Astrocyte of the spinal cord (primary cell): ENCODE measurements around the gene ZNF410.
"Not testable (repeated sequence)": the region's sequence is repeated elsewhere in the genome, so short reads cannot be mapped to it uniquely, and the experiment has no call there.

ENCODE experiments used
- DNase-seq: peaks from one replicate; pipeline ENCODE4 v3.0.0; 2011; ENCODE audit warnings: low read depth, low spot score
- H3K4me3 ChIP-seq: 2 replicates; pipeline ENCODE4 v1.5.1; 2011; ENCODE audit warnings: low read depth, mild to moderate bottlenecking, low read length, moderate library complexity
- CTCF ChIP-seq: IDR thresholded peaks from 2 replicates; pipeline ENCODE4 v1.5.1; 2012; ENCODE audit warnings: low read depth, mild to moderate bottlenecking, low read length, inconsistent platforms
- in situ Hi-C: cut with HindIII; loops from 2 replicates; pipeline ENCODE4 v1.10.0; 2017; ENCODE audit warnings: low sequenced_read_pairs

ZNF410 gene

DNA sequence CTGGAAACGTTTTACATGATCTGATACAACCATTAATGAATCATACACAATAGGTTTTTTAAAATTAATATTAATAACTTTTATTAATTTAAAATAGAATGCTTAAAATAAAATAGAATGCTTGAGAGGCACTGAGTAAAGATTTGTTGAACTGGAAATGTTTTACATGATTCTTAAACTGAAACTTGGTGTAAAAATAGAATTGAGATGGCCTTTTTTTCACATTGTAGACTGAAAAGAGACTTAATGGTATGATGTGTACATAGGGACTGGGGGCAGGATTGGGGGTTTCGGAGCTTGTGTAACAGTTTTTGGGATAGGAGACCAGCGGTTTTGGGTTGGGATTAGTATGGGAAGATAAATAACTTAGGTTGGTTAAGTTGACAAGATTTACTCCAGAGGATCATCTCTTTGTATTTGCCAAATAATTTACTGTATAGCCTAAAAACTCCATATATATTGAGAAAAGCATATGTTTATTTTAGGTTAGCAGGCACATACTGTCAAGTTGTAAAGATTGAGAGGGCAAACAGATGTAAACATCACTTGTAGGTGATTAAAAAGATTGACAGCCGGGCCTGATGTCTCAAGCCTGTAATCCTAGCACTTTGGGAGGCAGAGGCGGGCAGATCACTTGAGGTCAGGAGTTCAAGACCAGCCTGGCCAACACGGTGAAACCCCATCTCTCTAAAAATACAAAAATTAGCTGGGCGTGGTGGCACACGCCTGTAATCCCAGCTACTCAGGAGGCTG lies 2.0 kb upstream of the ZNF410 start:
- no peak overlapping the region for H3K4me3 ChIP-seq
- in situ Hi-C loops: no loop called here
- no peak for TF ChIP-seq CTCF
- no peak for DNase-seq

- peak overlapping the region; percentile 91 for H3K4me3 ChIP-seq
- in situ Hi-C loops: no loop called here
- no peak for TF ChIP-seq CTCF
- no peak for DNase-seq
Measured at GRCh38 chr14:73887318-73887616, 608 bp downstream of the ZNF410 start.

- in situ Hi-C loops: no loop called here
- no peak for DNase-seq
- TF ChIP-seq CTCF: no peak
- peak overlapping the region; percentile 91 for H3K4me3 ChIP-seq
Measured at GRCh38 chr14:73887694-73888459, 1.2 kb downstream of the ZNF410 start.

DNA sequence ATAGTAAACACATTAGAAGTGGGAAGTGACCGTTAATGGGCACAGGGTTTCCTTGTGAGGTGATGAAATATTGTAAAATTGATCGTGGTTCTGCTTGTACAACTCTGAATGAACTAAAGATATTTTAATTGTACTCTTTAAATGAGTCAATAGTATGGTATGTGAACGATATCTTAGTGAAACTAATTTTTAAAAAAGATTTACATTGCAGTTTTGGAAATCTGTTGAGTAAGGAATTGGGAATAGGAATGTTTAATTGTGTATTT lies 1.7 kb downstream of the ZNF410 start:
- TF ChIP-seq CTCF: no peak
- no peak overlapping the region for H3K4me3 ChIP-seq
- DNase-seq: peak; percentile 17
- in situ Hi-C loops: no loop called here

- no peak for DNase-seq
- TF ChIP-seq CTCF: no peak
- H3K4me3 ChIP-seq: no peak overlapping the region
- in situ Hi-C loops: no loop called here
Measured at GRCh38 chr14:73888971-73889370, 2.3 kb downstream of the ZNF410 start.

GRCh38 chr14:73889376-73889775 lies 2.7 kb downstream of the ZNF410 start:
- in situ Hi-C loops: no loop called here
- DNase-seq: no peak
- no peak for TF ChIP-seq CTCF

GRCh38 chr14:73894180-73894687 lies 7.6 kb downstream of the ZNF410 start:
- in situ Hi-C loops, H3K4me3 ChIP-seq: not testable (repeated sequence)

More at GRCh38 chr14:73889376-73889775, 2.7 kb downstream of the ZNF410 start:
- no peak overlapping the region for H3K4me3 ChIP-seq

More at GRCh38 chr14:73894180-73894687, 7.6 kb downstream of the ZNF410 start:
- DNase-seq: not testable (repeated sequence)
